K562 (cell line): Measurements from ENCODE around the gene MTG1. TPM values are rescaled to one million over a fixed set of nuclear protein-coding genes. Genes with fewer than 3 reads are reported as not detected.

Source experiments
- ATAC-seq: fragments of 200-7000 bp; cut with Tn5 transposase; 3 replicates; pipeline ENCODE4 v1.9.1; 2020; ENCODE audit warnings: moderate library complexity
- BruUV-seq: library from RNA; stranded (reverse); fragments of 400-500 nt; replicated peaks from 2 replicates; lab custom pipeline; 2021; lab: Mats Ljungman, UMichigan
- CTCF ChIA-PET: fragments of 300-600 bp; formaldehyde crosslinking; extraction: SDS; loops from one replicate; lab custom pipeline; 2021; ENCODE audit warnings: low intra/inter-chr PET ratio; lab: Yijun Ruan, JAX
- POLR2A ChIA-PET: fragments of 300-600, 350-650 bp; sonication (Branson Sonifier 250); formaldehyde crosslinking; extraction: SDS; loops from one replicate; lab custom pipeline; 2021; ENCODE audit warnings: antibody characterized with exemption, inconsistent platforms; lab: Yijun Ruan, JAX
- DNase-seq, 4 experiments: peaks; one replicate each; pipeline versions ENCODE4 v3.0.0 to v3.0.0-alpha.2; 2011 to 2018; ENCODE audit warnings: low spot score in 3 of 4, mixed read lengths in 3 of 4; ENCODE audit errors: extremely low read depth in 1 of 4
- FAIRE-seq: peaks from 2 replicates; lab custom pipeline; 2011; peaks lifted over from hg19 to GRCh38; lab: Jason Lieb, UNC
- H2AFZ ChIP-seq: 2 replicates; pipeline ENCODE4 v1.6.0; 2011; ENCODE audit warnings: low read depth, low read length, control low read depth, inconsistent platforms
- H3K27ac ChIP-seq: fragments of 200-600 bp; 3 replicates; pipeline ENCODE4 v1.8.0; 2011; ENCODE audit warnings: low read depth, mild to moderate bottlenecking, control low read depth, inconsistent platforms, low read length, moderate library complexity, mixed read lengths; ENCODE audit errors: extremely low read depth
- H3K27me3 ChIP-seq, 2 experiments: fragments of 300-600 bp in 1 of 2; 2 replicates in 1 of 2; 3 replicates in 1 of 2; pipeline versions ENCODE4 v1.6.0 to v1.8.0; 2011; ENCODE audit warnings: inconsistent platforms in 2 of 2, low read length in 2 of 2, mild to moderate bottlenecking in 1 of 2, mixed read lengths in 1 of 2, moderate library complexity in 1 of 2; ENCODE audit not compliant: control insufficient read depth in 2 of 2, insufficient read depth in 2 of 2
- H3K36me3 ChIP-seq: fragments of 300-600 bp; 3 replicates; pipeline ENCODE4 v1.8.0; 2011; ENCODE audit warnings: mild to moderate bottlenecking, low read length, inconsistent platforms; ENCODE audit not compliant: control insufficient read depth, insufficient read depth
- H3K4me1 ChIP-seq, 2 experiments: fragments of 200-600 bp in 1 of 2; replicated peaks in 1 of 2; 2 replicates in 1 of 2; 3 replicates in 1 of 2; pipeline versions ENCODE4 v1.5.1 to v1.8.0; 2011; ENCODE audit warnings: inconsistent platforms in 2 of 2, low read length in 2 of 2, mild to moderate bottlenecking in 1 of 2, mixed read lengths in 1 of 2, moderate library complexity in 1 of 2; ENCODE audit not compliant: control insufficient read depth in 2 of 2, insufficient read depth in 2 of 2
- H3K4me2 ChIP-seq: 2 replicates; pipeline ENCODE4 v1.6.1; 2011; ENCODE audit warnings: low read length, control low read depth, inconsistent platforms, mixed read lengths; ENCODE audit not compliant: insufficient read depth
- H3K4me3 ChIP-seq: fragments of 200-600 bp; sonication (generic), shearing (Covaris generic); 2 replicates; pipeline ENCODE4 v1.5.1; 2016; ENCODE audit warnings: control low read depth, inconsistent platforms
- H3K79me2 ChIP-seq: fragments of 200-600 bp; 3 replicates; pipeline ENCODE4 v1.8.0; 2011; ENCODE audit warnings: low read length, inconsistent platforms; ENCODE audit not compliant: control insufficient read depth, insufficient read depth
- H3K9ac ChIP-seq, 2 experiments: 2 replicates each; pipeline versions ENCODE4 v1.6.0 to v1.6.1; 2011; ENCODE audit warnings: low read depth in 2 of 2, low read length in 2 of 2, control low read depth in 1 of 2, inconsistent platforms in 1 of 2, mild to moderate bottlenecking in 1 of 2, mixed read lengths in 1 of 2; ENCODE audit not compliant: insufficient read depth in 1 of 2
- H3K9me1 ChIP-seq: one replicate; pipeline ENCODE4 v1.6.0; 2011; ENCODE audit warnings: inconsistent platforms, mild to moderate bottlenecking, low read length, moderate library complexity; ENCODE audit not compliant: control insufficient read depth, insufficient read depth
- H3K9me3 ChIP-seq: replicated peaks from 2 replicates; pipeline ENCODE4 v1.5.1; 2011; ENCODE audit warnings: low read depth, low read length, inconsistent platforms; ENCODE audit not compliant: control insufficient read depth, insufficient read depth
- H4K20me1 ChIP-seq: replicated peaks from 2 replicates; pipeline ENCODE4 v1.6.1; 2011; ENCODE audit warnings: low read length, inconsistent platforms, mixed read lengths; ENCODE audit not compliant: control insufficient read depth, insufficient read depth
- ATF2 ChIP-seq: sonication (generic); formaldehyde crosslinking; IDR thresholded peaks from 2 replicates; pipeline ENCODE4 v1.8.1; 2022; ENCODE audit warnings: missing genetic modification reagents
- BCOR ChIP-seq: fragments of 450-650 bp; IDR thresholded peaks from 2 replicates; pipeline ENCODE4 v1.6.1; 2016
- DLX4 ChIP-seq: fragments of 250-450 bp; sonication (Bioruptor Pico); IDR thresholded peaks from 2 replicates; pipeline ENCODE4 v1.6.1; 2021; ENCODE audit warnings: mild to moderate bottlenecking
- FOSL1 ChIP-seq: fragments of 200-800 bp; sonication (Bioruptor generic); conservative IDR thresholded peaks from 2 replicates; pipeline ENCODE4 v1.6.1; 2016; ENCODE audit warnings: missing genetic modification characterization, missing compliant biosample characterization
- GABPA ChIP-seq: fragments of 200-800 bp; sonication (Bioruptor generic); conservative IDR thresholded peaks from 2 replicates; pipeline ENCODE4 v1.6.1; 2016; ENCODE audit warnings: low read depth, missing genetic modification characterization, missing compliant biosample characterization
- GABPB1 ChIP-seq: sonication (generic); formaldehyde crosslinking; IDR thresholded peaks from 2 replicates; pipeline ENCODE4 v1.8.0; 2022; ENCODE audit warnings: mild to moderate bottlenecking, missing genetic modification reagents
- HOMEZ ChIP-seq: fragments of 250-450 bp; sonication (Bioruptor Pico); IDR thresholded peaks from 2 replicates; pipeline ENCODE4 v1.4.0; 2020; ENCODE audit warnings: mild to moderate bottlenecking, moderate library complexity
- HOXB6 ChIP-seq: fragments of 250-450 bp; sonication (Bioruptor Pico); IDR thresholded peaks from 2 replicates; pipeline ENCODE4 v1.5.1; 2022; ENCODE audit warnings: mild to moderate bottlenecking, borderline replicate concordance
- LCOR ChIP-seq: sonication (generic); formaldehyde crosslinking; IDR thresholded peaks from 2 replicates; pipeline ENCODE4 v1.8.0; 2022; ENCODE audit warnings: mild to moderate bottlenecking, missing genetic modification reagents
- MIER1 ChIP-seq: fragments of 450-650 bp; IDR thresholded peaks from 2 replicates; pipeline ENCODE4 v1.6.1; 2016; ENCODE audit warnings: antibody characterized with exemption, mild to moderate bottlenecking, low read depth
- SMAD1 ChIP-seq: fragments of 150-350 bp; IDR thresholded peaks from 2 replicates; pipeline ENCODE4 v1.6.1; 2014; ENCODE audit warnings: low read length, low read depth; ENCODE audit not compliant: partially characterized antibody
- SMARCB1 ChIP-seq: IDR thresholded peaks from 2 replicates; pipeline ENCODE4 v1.6.1; 2011; ENCODE audit warnings: improper control_type of control experiment, low read depth; ENCODE audit not compliant: insufficient read length
- SOX6 ChIP-seq: fragments of 450-650 bp; IDR thresholded peaks from 2 replicates; pipeline ENCODE4 v1.6.1; 2014; ENCODE audit warnings: mild to moderate bottlenecking
- SREBF1 ChIP-seq: fragments of 150-350 bp; IDR thresholded peaks from 2 replicates; pipeline ENCODE4 v1.6.1; 2014; ENCODE audit warnings: antibody characterized with exemption, low read depth, low read length, borderline replicate concordance
- ZNF584 ChIP-seq: fragments of 200-800 bp; sonication (Bioruptor generic); IDR thresholded peaks from 2 replicates; pipeline ENCODE4 v1.6.1; 2016; ENCODE audit warnings: low read depth, mild to moderate bottlenecking, missing genetic modification characterization, missing compliant biosample characterization
- ZNF644 ChIP-seq: fragments of 200-800 bp; sonication (Bioruptor generic); IDR thresholded peaks from 2 replicates; pipeline ENCODE4 v1.6.1; 2016; ENCODE audit warnings: low read depth, missing genetic modification characterization, missing compliant biosample characterization
- ZNF79 ChIP-seq: fragments of 250-450 bp; sonication (Bioruptor Pico); IDR thresholded peaks from 2 replicates; pipeline ENCODE4 v1.4.0; 2020; ENCODE audit warnings: low read depth, mild to moderate bottlenecking, moderate library complexity
- WGBS: fragments of 100-300 bp; shearing (Covaris generic); methylation state at CpG from one replicate; pipeline ENCODE4 v1.1.6; 2016; ENCODE audit warnings: low coverage, mixed read lengths; ENCODE audit not compliant: insufficient coverage; ENCODE audit errors: missing lambda C conversion rate; 5-methylcytosine and 5-hydroxymethylcytosine counted together
- in situ Hi-C: fragments of 300-500 bp; cut with MboI; formaldehyde crosslinking; loops from 4 replicates; pipeline ENCODE4 v1.15.0; 2018; ENCODE audit warnings: inconsistent platforms, mixed read lengths
- intact Hi-C: fragments of 100-400 bp; cut with micrococcal nuclease; formaldehyde crosslinking; loops from 2 replicates; pipeline ENCODE4 v1.14.2; 2022
- polyA plus RNA-seq, 8 experiments: library from polyadenylated mRNA; depleted of rRNA in 4 of 8; stranded (reverse) in 5 of 8; unstranded in 3 of 8; fragments of >200 nt; fragmentation: Nextera tagmentation in 2 of 8; fragmentation: Illumina TruSeq in 1 of 8; extraction: Ambion mirVana in 2 of 8; extraction: Trizol in 1 of 8; gene quantifications; 2 replicates each; pipeline versions ENCODE4 v1.2.1 to v1.2.3, GENCODE V29; 2011 to 2014; ENCODE audit warnings: inconsistent platforms in 1 of 8, missing spikeins in 1 of 8
- total RNA-seq, 7 experiments: library from RNA; depleted of rRNA in 6 of 7; stranded (reverse); fragments of >200 nt in 6 of 7; fragmentation: Illumina TruSeq in 2 of 7; extraction: Trizol in 2 of 7; gene quantifications; 2 replicates each; pipeline versions ENCODE4 v1.2.1 to v1.2.3, GENCODE V29; 2011 to 2021; ENCODE audit warnings: low replicate concordance in 1 of 7
- TF ChIP-seq, protein P1 (sequence below): sonication (generic); formaldehyde crosslinking; IDR thresholded peaks from 2 replicates; pipeline ENCODE4 v1.8.1; 2022; ENCODE audit warnings: missing genetic modification reagents

MTG1 gene
- total and polyA plus RNA-seq, 9 of the 15 experiments (the other 6 are each of a cell fraction or from before 2014, with no cell fraction given), result 2.8 to 28.2 (median 15.4) TPM

DNA sequence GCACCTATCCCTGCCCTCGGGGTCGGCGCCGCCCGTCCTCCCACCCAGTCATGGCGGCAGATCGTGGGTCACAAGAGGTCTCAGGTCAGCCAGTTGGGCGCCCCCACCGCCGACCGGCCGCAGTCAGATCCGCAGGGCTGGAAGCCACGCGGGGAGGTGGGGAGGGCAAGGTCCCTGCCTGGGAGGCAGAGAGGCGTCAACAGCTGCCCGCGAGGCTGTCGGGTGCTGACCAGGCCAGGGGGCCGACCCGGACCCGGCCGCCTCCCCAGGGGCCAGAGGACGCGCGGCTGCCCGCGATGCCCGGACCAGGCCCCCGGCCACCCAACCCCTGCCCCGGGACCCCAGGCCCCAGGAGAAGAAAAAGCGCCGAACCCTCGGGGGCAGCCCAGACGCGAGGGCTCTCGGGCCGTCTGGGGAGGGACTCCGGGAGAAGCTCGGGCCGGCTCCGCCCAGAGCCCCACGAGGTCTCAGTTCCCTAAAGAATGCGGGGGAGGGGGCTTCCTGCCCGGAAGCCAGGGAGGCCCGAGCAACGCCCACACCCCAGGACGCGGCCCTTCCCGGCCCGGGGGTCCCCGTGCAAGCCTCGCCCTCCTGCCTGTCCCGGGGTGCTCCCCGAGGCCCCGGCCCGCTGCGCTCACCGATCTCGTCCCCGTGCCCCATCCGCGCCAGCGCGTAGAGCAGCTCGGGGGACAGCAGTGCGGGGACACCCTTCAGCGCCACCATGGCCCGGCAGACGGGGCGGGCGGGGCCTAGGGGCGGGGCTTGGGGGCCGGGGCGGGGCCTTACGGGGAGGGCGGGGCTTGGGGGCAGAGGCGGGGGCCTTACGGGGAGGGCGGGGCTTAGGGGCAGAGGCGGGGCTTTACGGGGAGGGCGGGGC lies 36.4 kb upstream of the MTG1 start, which contains the start of gene FUOM:
Gene FUOM (minus strand): TSS at position 735 of the 877 bp plus-strand sequence. CDS start 12 bp downstream, at position 723.
- POLR2A ChIA-PET, result no interaction called here
- H3K36me3 ChIP-seq, result peaks cover 21% of the 10 kb centered on the region; the same call in 1 of the 3 replicates
- H3K9me3 ChIP-seq, result no peaks in the 10 kb centered on the region
- H3K4me3 ChIP-seq, result peak within 1 kb of the TSS; percentile 66
- peak within 1 kb of the TSS; percentile 79 for H2AFZ ChIP-seq
- FAIRE-seq (no peak), DNase-seq (peak; percentile 73 to 95 (median 86)), ATAC-seq (peak; percentile 83)
- 0% methylated on average over 4 of the region's 83 CpGs for WGBS
- in situ Hi-C loops (no loop called here), intact Hi-C loops (loop anchor here (5.0 kb wide), 1 partner anchor 35 kb away; the partner anchor contains the start of gene MTG1)
- H3K27ac ChIP-seq, result peak within 1 kb of the TSS; percentile 81
- CTCF ChIA-PET, result no interaction called here
- no peaks in the 10 kb centered on the region for H3K9me1 ChIP-seq
- peaks cover 12% of the 10 kb centered on the region for H3K79me2 ChIP-seq
- no peaks in the 10 kb centered on the region for H3K27me3 ChIP-seq
- peak within 1 kb of the TSS; percentile 74 for H3K4me2 ChIP-seq
- H3K9ac ChIP-seq, result peak within 1 kb of the TSS; percentile 74 to 91
- no peaks in the 10 kb centered on the region for H4K20me1 ChIP-seq
- BruUV-seq, result no TSS peak
- H3K4me1 ChIP-seq, result peaks cover 15 to 61% of the 10 kb centered on the region in 2 experiments
- TF ChIP-seq DLX4 (CRISPR knock-in tag) (no peak), FOSL1 (tag) (no peak), ZNF79 (CRISPR knock-in tag) (no peak), SOX6 (no peak), HOMEZ (CRISPR knock-in tag) (no peak), ZNF644 (tag) (no peak), SMAD1 (no peak), SMARCB1 (no peak), GABPA (tag) (peak; percentile 61), ZNF584 (CRISPR knock-in tag) (no peak), ATF2 (CRISPR knock-in tag) (no peak), SREBF1 (no peak), MIER1 (no peak), GABPB1 (CRISPR knock-in tag) (peak; percentile 81), BCOR (no peak), HOXB6 (CRISPR knock-in tag) (no peak), LCOR (CRISPR knock-in tag) (no peak)
- TF ChIP-seq, protein P1, sequence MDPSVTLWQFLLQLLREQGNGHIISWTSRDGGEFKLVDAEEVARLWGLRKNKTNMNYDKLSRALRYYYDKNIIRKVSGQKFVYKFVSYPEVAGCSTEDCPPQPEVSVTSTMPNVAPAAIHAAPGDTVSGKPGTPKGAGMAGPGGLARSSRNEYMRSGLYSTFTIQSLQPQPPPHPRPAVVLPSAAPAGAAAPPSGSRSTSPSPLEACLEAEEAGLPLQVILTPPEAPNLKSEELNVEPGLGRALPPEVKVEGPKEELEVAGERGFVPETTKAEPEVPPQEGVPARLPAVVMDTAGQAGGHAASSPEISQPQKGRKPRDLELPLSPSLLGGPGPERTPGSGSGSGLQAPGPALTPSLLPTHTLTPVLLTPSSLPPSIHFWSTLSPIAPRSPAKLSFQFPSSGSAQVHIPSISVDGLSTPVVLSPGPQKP, result no peak
